ENCODE measurements around the gene HS6ST3. TPM values are rescaled to one million over a fixed set of nuclear protein-coding genes. Genes with fewer than 3 reads are reported as not detected.

Gene HS6ST3
- polyA plus RNA-seq, 2 donors = 0.12 to 0.25 TPM

- Histone ChIP-seq H3K9me3 (ENCODE audit: control insufficient read depth in 2 of 2, insufficient read depth in 1 of 2, low read depth in 1 of 2, low read length in 1 of 2) (no peaks in the 10 kb centered on the region), H3K27me3 (ENCODE audit: control insufficient read depth in 1 of 2, insufficient read depth in 2 of 2, low read length in 2 of 2) (no peaks in the 10 kb centered on the region), H3K36me3 (ENCODE audit: control insufficient read depth in 2 of 2, insufficient read depth in 2 of 2, low read length in 1 of 2) (no peaks in the 10 kb centered on the region), H3K27ac (ENCODE audit: low read depth in 2 of 2, low read length in 1 of 2) (no peak overlapping the region), H3K4me3 (ENCODE audit: low read depth in 1 of 2, low read length in 2 of 2) (no peak overlapping the region), H3K4me1 (ENCODE audit: control insufficient read depth in 2 of 2, insufficient read depth in 2 of 2, low read length in 1 of 2) (no peaks in the 10 kb centered on the region)
- WGBS, 2 donors = 85 to 87% methylated on average over 5 of the region's 5 CpGs
These were observed 640.8 kb downstream of the HS6ST3 start for GRCh38 chr13:96730676-96731075.

DNA sequence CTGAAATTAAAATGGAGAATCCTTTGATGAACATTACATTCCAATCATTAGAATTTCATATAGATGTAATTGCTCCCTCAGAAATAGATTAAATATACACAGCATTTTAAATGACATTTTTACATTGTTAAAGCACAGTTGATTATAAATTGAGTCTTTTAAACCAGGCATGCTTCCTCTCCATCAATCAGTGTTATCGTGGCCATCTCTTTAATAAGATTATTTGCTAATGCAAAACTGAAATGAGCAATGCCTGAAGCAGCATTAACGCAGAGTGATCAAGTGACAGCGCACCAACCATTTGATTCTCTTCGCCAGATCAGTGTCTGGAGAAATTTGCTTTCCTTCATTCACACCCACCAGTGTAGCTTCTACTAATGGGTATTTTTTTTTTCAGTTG, 644.6 kb downstream of the HS6ST3 start:
- Histone ChIP-seq H3K36me3 (ENCODE audit: control insufficient read depth in 2 of 2, insufficient read depth in 2 of 2, low read length in 1 of 2) (no peaks in the 10 kb centered on the region), H3K4me1 (ENCODE audit: control insufficient read depth in 2 of 2, insufficient read depth in 2 of 2, low read length in 1 of 2) (no peaks in the 10 kb centered on the region)
- WGBS, 2 donors = 88 to 92% methylated on average over 4 of the region's 4 CpGs

DNA sequence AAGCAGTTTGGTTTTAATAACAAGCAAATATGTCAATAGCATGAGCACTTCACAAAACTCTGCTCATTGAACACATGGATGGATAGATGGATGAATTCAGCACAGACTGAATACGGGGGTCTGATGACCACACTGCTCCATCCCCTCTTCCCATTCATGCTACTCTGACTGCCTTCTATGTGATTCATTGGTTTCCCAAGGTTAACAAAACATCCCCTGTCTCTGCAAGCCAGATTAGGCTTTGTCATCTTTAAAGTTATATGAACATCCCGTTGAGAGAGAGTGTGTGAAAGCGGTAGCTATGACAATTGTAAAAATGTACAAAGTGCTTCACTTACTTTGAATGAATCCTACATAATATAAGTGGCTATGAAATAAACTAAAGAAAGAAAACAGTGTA, 651.9 kb downstream of the HS6ST3 start:
- 77 to 82% methylated on average over 3 of the region's 3 CpGs for WGBS, 2 donors
- H3K9me3 ChIP-seq (ENCODE audit: control insufficient read depth in 2 of 2, insufficient read depth in 1 of 2, low read depth in 1 of 2, low read length in 1 of 2) = no peaks in the 10 kb centered on the region
- no peaks in the 10 kb centered on the region for H3K36me3 ChIP-seq (ENCODE audit: control insufficient read depth in 2 of 2, insufficient read depth in 2 of 2, low read length in 1 of 2)

More for the DNA sequence above, 644.6 kb downstream of the HS6ST3 start:
- no peaks in the 10 kb centered on the region for H3K27me3 ChIP-seq (ENCODE audit: control insufficient read depth in 1 of 2, insufficient read depth in 2 of 2, low read length in 2 of 2)
- H3K27ac ChIP-seq (ENCODE audit: low read depth in 2 of 2, low read length in 1 of 2) = no peak overlapping the region
- no peaks in the 10 kb centered on the region for H3K9me3 ChIP-seq (ENCODE audit: control insufficient read depth in 2 of 2, insufficient read depth in 1 of 2, low read depth in 1 of 2, low read length in 1 of 2)
- no peak overlapping the region for H3K4me3 ChIP-seq (ENCODE audit: low read depth in 1 of 2, low read length in 2 of 2)

DNA sequence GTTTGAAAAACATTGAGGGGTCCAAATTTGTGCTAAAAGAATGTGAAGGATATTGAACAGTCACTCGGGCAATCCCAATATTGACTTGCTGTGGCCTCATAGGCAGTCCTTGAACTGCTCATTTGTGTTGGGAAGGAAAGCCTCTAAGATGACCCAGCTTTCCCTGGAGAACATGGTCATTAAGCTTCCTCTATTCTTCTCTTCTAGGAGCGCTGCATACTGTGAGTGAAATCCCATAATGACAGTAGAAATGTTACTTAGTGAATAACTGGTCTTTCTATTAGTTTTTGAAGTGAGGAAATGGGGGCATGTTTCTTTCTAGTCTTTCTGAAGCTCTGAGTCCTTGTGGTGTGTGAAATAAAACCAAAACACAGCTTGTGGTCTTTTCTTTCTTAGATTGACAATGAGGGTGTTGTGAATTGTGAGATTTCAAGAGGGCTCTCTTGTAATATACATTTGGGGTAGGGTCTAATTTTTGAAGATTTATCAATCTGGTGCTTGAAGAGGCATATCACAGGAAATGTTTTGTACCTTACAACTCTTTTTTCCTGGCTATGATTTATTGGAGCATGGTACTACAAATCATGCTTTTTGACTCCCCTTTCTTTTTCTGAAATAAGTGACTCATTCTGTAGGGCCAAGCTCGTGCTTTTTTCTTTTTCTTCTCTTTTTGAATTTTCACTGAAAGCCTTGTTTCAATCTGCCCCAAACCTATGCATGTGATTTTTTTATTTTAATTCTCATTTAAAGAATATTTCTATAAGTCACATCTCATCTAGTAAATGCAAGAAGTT, 653.6 kb downstream of the HS6ST3 start:
- no peak overlapping the region for H3K4me3 ChIP-seq (ENCODE audit: low read depth in 1 of 2, low read length in 2 of 2)
- H3K27me3 ChIP-seq (ENCODE audit: control insufficient read depth in 1 of 2, insufficient read depth in 2 of 2, low read length in 2 of 2) = no peaks in the 10 kb centered on the region
- H3K36me3 ChIP-seq (ENCODE audit: control insufficient read depth in 2 of 2, insufficient read depth in 2 of 2, low read length in 1 of 2) = no peaks in the 10 kb centered on the region
- H3K4me1 ChIP-seq (ENCODE audit: control insufficient read depth in 2 of 2, insufficient read depth in 2 of 2, low read length in 1 of 2) = no peaks in the 10 kb centered on the region
- 62 to 63% methylated on average over 3 of the region's 3 CpGs for WGBS, 2 donors
- no peaks in the 10 kb centered on the region for H3K9me3 ChIP-seq (ENCODE audit: control insufficient read depth in 2 of 2, insufficient read depth in 1 of 2, low read depth in 1 of 2, low read length in 1 of 2)
- no peak overlapping the region for H3K27ac ChIP-seq (ENCODE audit: low read depth in 2 of 2, low read length in 1 of 2)

More for the DNA sequence above, 651.9 kb downstream of the HS6ST3 start:
- no peak overlapping the region for H3K4me3 ChIP-seq (ENCODE audit: low read depth in 1 of 2, low read length in 2 of 2)
- H3K27ac ChIP-seq (ENCODE audit: low read depth in 2 of 2, low read length in 1 of 2) = no peak overlapping the region
- H3K4me1 ChIP-seq (ENCODE audit: control insufficient read depth in 2 of 2, insufficient read depth in 2 of 2, low read length in 1 of 2) = no peaks in the 10 kb centered on the region
- H3K27me3 ChIP-seq (ENCODE audit: control insufficient read depth in 1 of 2, insufficient read depth in 2 of 2, low read length in 2 of 2) = no peaks in the 10 kb centered on the region

- Histone ChIP-seq H3K4me1 (ENCODE audit: control insufficient read depth in 2 of 2, insufficient read depth in 2 of 2, low read length in 1 of 2) (no peaks in the 10 kb centered on the region), H3K27me3 (ENCODE audit: control insufficient read depth in 1 of 2, insufficient read depth in 2 of 2, low read length in 2 of 2) (no peaks in the 10 kb centered on the region), H3K4me3 (ENCODE audit: low read depth in 1 of 2, low read length in 2 of 2) (no peak overlapping the region), H3K9me3 (ENCODE audit: control insufficient read depth in 2 of 2, insufficient read depth in 1 of 2, low read depth in 1 of 2, low read length in 1 of 2) (no peaks in the 10 kb centered on the region), H3K27ac (ENCODE audit: low read depth in 2 of 2, low read length in 1 of 2) (no peak overlapping the region), H3K36me3 (ENCODE audit: control insufficient read depth in 2 of 2, insufficient read depth in 2 of 2, low read length in 1 of 2) (no peaks in the 10 kb centered on the region)
- WGBS, 2 donors = 69 to 73% methylated on average over 5 of the region's 5 CpGs
These were observed 654.7 kb downstream of the HS6ST3 start for GRCh38 chr13:96744367-96745331.

- 85% methylated on average over 1 of the region's 1 CpG for WGBS, 2 donors
- no peaks in the 10 kb centered on the region for H3K9me3 ChIP-seq (ENCODE audit: control insufficient read depth in 2 of 2, insufficient read depth in 1 of 2, low read depth in 1 of 2, low read length in 1 of 2)
- H3K27me3 ChIP-seq (ENCODE audit: control insufficient read depth in 1 of 2, insufficient read depth in 2 of 2, low read length in 2 of 2) = no peaks in the 10 kb centered on the region
These were observed 657.0 kb downstream of the HS6ST3 start for GRCh38 chr13:96746886-96747285.

DNA sequence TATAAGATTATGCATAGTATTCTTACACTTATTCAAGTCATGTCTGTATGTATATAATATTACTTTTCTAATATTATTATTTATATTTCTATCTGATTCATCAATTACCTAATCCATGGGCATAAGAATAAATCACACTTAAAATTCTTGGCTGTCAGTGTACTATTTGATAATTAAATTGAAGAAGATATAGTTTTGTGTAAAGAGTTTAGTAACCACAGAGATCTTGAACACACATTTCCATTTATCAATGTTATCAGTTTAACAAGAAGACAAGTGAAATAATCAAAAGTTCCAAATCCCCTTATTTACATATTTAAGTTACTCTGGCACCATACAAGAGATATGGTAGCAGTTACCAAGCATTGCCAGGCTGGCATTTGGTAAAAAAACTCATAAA, 659.9 kb downstream of the HS6ST3 start:
- Histone ChIP-seq H3K36me3 (ENCODE audit: control insufficient read depth in 2 of 2, insufficient read depth in 2 of 2, low read length in 1 of 2) (no peaks in the 10 kb centered on the region), H3K9me3 (ENCODE audit: control insufficient read depth in 2 of 2, insufficient read depth in 1 of 2, low read depth in 1 of 2, low read length in 1 of 2) (no peaks in the 10 kb centered on the region), H3K4me1 (ENCODE audit: control insufficient read depth in 2 of 2, insufficient read depth in 2 of 2, low read length in 1 of 2) (no peaks in the 10 kb centered on the region), H3K27ac (ENCODE audit: low read depth in 2 of 2, low read length in 1 of 2) (no peak overlapping the region), H3K27me3 (ENCODE audit: control insufficient read depth in 1 of 2, insufficient read depth in 2 of 2, low read length in 2 of 2) (no peaks in the 10 kb centered on the region), H3K4me3 (ENCODE audit: low read depth in 1 of 2, low read length in 2 of 2) (no peak overlapping the region)

More at GRCh38 chr13:96746886-96747285, 657.0 kb downstream of the HS6ST3 start:
- Histone ChIP-seq H3K36me3 (ENCODE audit: control insufficient read depth in 2 of 2, insufficient read depth in 2 of 2, low read length in 1 of 2) (no peaks in the 10 kb centered on the region), H3K27ac (ENCODE audit: low read depth in 2 of 2, low read length in 1 of 2) (no peak overlapping the region), H3K4me1 (ENCODE audit: control insufficient read depth in 2 of 2, insufficient read depth in 2 of 2, low read length in 1 of 2) (no peaks in the 10 kb centered on the region), H3K4me3 (ENCODE audit: low read depth in 1 of 2, low read length in 2 of 2) (no peak overlapping the region)

- Histone ChIP-seq H3K36me3 (ENCODE audit: control insufficient read depth in 2 of 2, insufficient read depth in 2 of 2, low read length in 1 of 2) (no peaks in the 10 kb centered on the region), H3K4me3 (ENCODE audit: low read depth in 1 of 2, low read length in 2 of 2) (no peak overlapping the region), H3K9me3 (ENCODE audit: control insufficient read depth in 2 of 2, insufficient read depth in 1 of 2, low read depth in 1 of 2, low read length in 1 of 2) (no peaks in the 10 kb centered on the region), H3K27ac (ENCODE audit: low read depth in 2 of 2, low read length in 1 of 2) (no peak overlapping the region), H3K27me3 (ENCODE audit: control insufficient read depth in 1 of 2, insufficient read depth in 2 of 2, low read length in 2 of 2) (no peaks in the 10 kb centered on the region), H3K4me1 (ENCODE audit: control insufficient read depth in 2 of 2, insufficient read depth in 2 of 2, low read length in 1 of 2) (no peaks in the 10 kb centered on the region)
- WGBS, 2 donors = 95 to 97% methylated on average over 1 of the region's 1 CpG
These were observed 661.2 kb downstream of the HS6ST3 start for GRCh38 chr13:96751089-96751488.

DNA sequence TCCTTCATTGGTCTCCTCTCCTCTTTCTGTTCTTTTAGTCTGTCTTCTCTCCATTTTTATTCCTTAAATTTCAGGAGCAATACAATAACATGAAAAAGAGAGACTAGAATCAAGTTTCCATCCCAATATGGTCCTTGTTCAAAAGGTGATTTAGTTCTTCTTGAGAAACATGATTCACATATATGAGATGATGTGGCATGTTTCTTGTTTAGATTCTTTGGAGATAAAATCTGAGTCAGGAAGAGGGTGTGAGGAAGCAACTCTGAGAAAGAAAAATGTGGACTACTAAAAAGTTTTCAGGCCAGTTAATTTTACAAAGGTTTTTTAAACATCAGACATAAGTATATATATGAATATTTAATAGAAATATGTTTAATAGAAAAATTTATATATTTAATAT, 673.0 kb downstream of the HS6ST3 start:
- no peaks in the 10 kb centered on the region for H3K4me1 ChIP-seq (ENCODE audit: control insufficient read depth in 2 of 2, insufficient read depth in 2 of 2, low read length in 1 of 2)
- H3K27me3 ChIP-seq (ENCODE audit: control insufficient read depth in 1 of 2, insufficient read depth in 2 of 2, low read length in 2 of 2) = no peaks in the 10 kb centered on the region
- H3K27ac ChIP-seq (ENCODE audit: low read depth in 2 of 2, low read length in 1 of 2) = no peak overlapping the region
- no peaks in the 10 kb centered on the region for H3K36me3 ChIP-seq (ENCODE audit: control insufficient read depth in 2 of 2, insufficient read depth in 2 of 2, low read length in 1 of 2)
- no peaks in the 10 kb centered on the region for H3K9me3 ChIP-seq (ENCODE audit: control insufficient read depth in 2 of 2, insufficient read depth in 1 of 2, low read depth in 1 of 2, low read length in 1 of 2)
- H3K4me3 ChIP-seq (ENCODE audit: low read depth in 1 of 2, low read length in 2 of 2) = no peak overlapping the region

Measured in esophagus (tissue), 2 donors.